A673 (cell line): Measurements from ENCODE around the gene CACNA2D1.

Experiments used
- CTCF ChIP-seq: fragments of 300-800, 200-600 bp; sonication (generic); conservative IDR thresholded peaks from 2 replicates; pipeline ENCODE4 v1.5.1; 2017; ENCODE audit warnings: low read depth, mild to moderate bottlenecking, antibody characterized with exemption, low read length, moderate library complexity, mixed read lengths
- EZH2 ChIP-seq: fragments of 200-600 bp; sonication (generic); IDR thresholded peaks from 2 replicates; pipeline ENCODE4 v1.6.1; 2017; ENCODE audit warnings: borderline replicate concordance, low read depth, mild to moderate bottlenecking, mixed read lengths, antibody characterized with exemption, low read length; ENCODE audit not compliant: poor library complexity, severe bottlenecking

- TF ChIP-seq CTCF: no peak
- no peak for TF ChIP-seq EZH2
These were observed 212.6 kb downstream of the CACNA2D1 start for GRCh38 chr7:82230811-82231581.
